Trophoblast cell (in vitro differentiated cells and primary cell): ENCODE data around the gene PCGF6.

Source experiments
- DNase-seq, 2 donors: peaks; one replicate each; pipeline ENCODE4 v3.0.0-alpha.2; 2016
- H2AFZ ChIP-seq: 2 replicates; pipeline ENCODE4 v1.6.1; 2013; ENCODE audit warnings: low read length, moderate library complexity, mild to moderate bottlenecking; ENCODE audit not compliant: insufficient read depth, poor library complexity
- H2AK5ac ChIP-seq: 2 replicates; pipeline ENCODE4 v1.6.1; 2013; ENCODE audit warnings: mild to moderate bottlenecking, low read length
- H2BK120ac ChIP-seq: 2 replicates; pipeline ENCODE4 v1.6.1; 2013; ENCODE audit warnings: low read length, mild to moderate bottlenecking, moderate library complexity; ENCODE audit not compliant: insufficient read depth, poor library complexity
- H2BK12ac ChIP-seq: 2 replicates; pipeline ENCODE4 v1.6.1; 2013; ENCODE audit warnings: mild to moderate bottlenecking, low read length, moderate library complexity
- H2BK5ac ChIP-seq: 2 replicates; pipeline ENCODE4 v1.6.1; 2013; ENCODE audit warnings: low read length, low read depth, moderate library complexity, mild to moderate bottlenecking; ENCODE audit not compliant: poor library complexity
- H3K14ac ChIP-seq: 2 replicates; pipeline ENCODE4 v1.6.1; 2013; ENCODE audit warnings: mild to moderate bottlenecking, low read length
- H3K18ac ChIP-seq: 2 replicates; pipeline ENCODE4 v1.6.1; 2013; ENCODE audit warnings: mild to moderate bottlenecking, low read length
- H3K23ac ChIP-seq: 2 replicates; pipeline ENCODE4 v1.6.1; 2013; ENCODE audit warnings: low read length
- H3K27ac ChIP-seq: 2 replicates; pipeline ENCODE4 v1.5.1; 2013; ENCODE audit warnings: low read depth, mild to moderate bottlenecking, inconsistent platforms, low read length, moderate library complexity
- H3K27me3 ChIP-seq: 2 replicates; pipeline ENCODE4 v1.6.1; 2013; ENCODE audit warnings: inconsistent platforms, mild to moderate bottlenecking, low read length, moderate library complexity; ENCODE audit not compliant: insufficient read depth
- H3K36me3 ChIP-seq, 2 experiments: 1 replicate in 1 of 2; 2 replicates in 1 of 2; pipeline ENCODE4 v1.6.1; 2013; ENCODE audit warnings: low read length in 2 of 2, mild to moderate bottlenecking in 2 of 2, moderate library complexity in 1 of 2; ENCODE audit not compliant: insufficient read depth in 2 of 2, control insufficient read depth in 1 of 2
- H3K4ac ChIP-seq: 2 replicates; pipeline ENCODE4 v1.6.1; 2013; ENCODE audit warnings: low read depth, mild to moderate bottlenecking, low read length, moderate library complexity
- H3K4me1 ChIP-seq, 2 experiments: 1 replicate in 1 of 2; 2 replicates in 1 of 2; pipeline ENCODE4 v1.6.1; 2013; ENCODE audit warnings: low read length in 2 of 2, mild to moderate bottlenecking in 2 of 2, moderate library complexity in 1 of 2; ENCODE audit not compliant: insufficient read depth in 2 of 2, control insufficient read depth in 1 of 2
- H3K4me2 ChIP-seq: 2 replicates; pipeline ENCODE4 v1.6.1; 2013; ENCODE audit warnings: inconsistent platforms, mild to moderate bottlenecking, low read length, moderate library complexity
- H3K4me3 ChIP-seq: 2 replicates; pipeline ENCODE4 v1.5.1; 2013; ENCODE audit warnings: mild to moderate bottlenecking, low read depth, low read length, inconsistent platforms
- H3K79me1 ChIP-seq: one replicate; pipeline ENCODE4 v1.6.1; 2013; ENCODE audit warnings: low read length
- H3K79me2 ChIP-seq: 2 replicates; pipeline ENCODE4 v1.6.1; 2013; ENCODE audit warnings: low read length, mild to moderate bottlenecking; ENCODE audit not compliant: control insufficient read depth, insufficient read depth, poor library complexity
- H3K9ac ChIP-seq: 2 replicates; pipeline ENCODE4 v1.6.1; 2013; ENCODE audit warnings: mild to moderate bottlenecking, low read length
- H3K9me3 ChIP-seq: 2 replicates; pipeline ENCODE4 v1.6.1; 2013; ENCODE audit warnings: low read depth, mild to moderate bottlenecking, control low read depth, inconsistent platforms, low read length; ENCODE audit not compliant: insufficient read depth
- H4K12ac ChIP-seq: 2 replicates; pipeline ENCODE4 v1.6.1; 2013; ENCODE audit warnings: low read depth, mild to moderate bottlenecking, low read length, moderate library complexity
- H4K8ac ChIP-seq: 2 replicates; pipeline ENCODE4 v1.6.1; 2013; ENCODE audit warnings: low read depth, mild to moderate bottlenecking, low read length, moderate library complexity
- H4K91ac ChIP-seq: one replicate; pipeline ENCODE4 v1.6.1; 2013; ENCODE audit warnings: low read depth, mild to moderate bottlenecking, low read length, moderate library complexity
- WGBS: extraction: QIAGEN DNeasy Blood & Tissue Kit; methylation state at CpG from one replicate; pipeline ENCODE4 v1.1.7; 2013; ENCODE audit warnings: missing lambda C conversion rate; ENCODE audit not compliant: insufficient read length, insufficient coverage; ENCODE audit errors: extremely low coverage; 5-methylcytosine and 5-hydroxymethylcytosine counted together

The PCGF6 gene

GRCh38 chr10:103276251-103276895, 74.6 kb downstream of the PCGF6 start:
- no peaks in the 10 kb centered on the region for H3K79me2 ChIP-seq

GRCh38 chr10:103273041-103273441, 77.9 kb downstream of the PCGF6 start:
- peak; percentile 83 to 87 for DNase-seq
- H2BK12ac ChIP-seq = no peak overlapping the region
- H4K91ac ChIP-seq = no peak overlapping the region
- H3K79me1 ChIP-seq = no peaks in the 10 kb centered on the region
- peaks cover 22% of the 10 kb centered on the region for H3K27me3 ChIP-seq
- H3K27ac ChIP-seq = no peak overlapping the region
- H3K4me3 ChIP-seq = no peak overlapping the region
- H3K36me3 ChIP-seq = no peaks in the 10 kb centered on the region
- H4K8ac ChIP-seq = no peak overlapping the region
- no peak overlapping the region for H3K18ac ChIP-seq
- no peak overlapping the region for H2AFZ ChIP-seq
- H3K4me2 ChIP-seq = no peak overlapping the region
- no peak overlapping the region for H3K14ac ChIP-seq
- peaks cover 5% of the 10 kb centered on the region for H3K9me3 ChIP-seq
- H4K12ac ChIP-seq = no peak overlapping the region
- H3K23ac ChIP-seq = no peak overlapping the region
- peaks cover 9 to 20% of the 10 kb centered on the region in 2 experiments for H3K4me1 ChIP-seq
- H3K4ac ChIP-seq = no peak overlapping the region
- H3K79me2 ChIP-seq = no peaks in the 10 kb centered on the region
- H2BK120ac ChIP-seq = no peak overlapping the region
- no CpG with 5 or more reads among the region's 4 CpGs for WGBS
- H2BK5ac ChIP-seq = no peak overlapping the region
- no peak overlapping the region for H2AK5ac ChIP-seq
- H3K9ac ChIP-seq = no peak overlapping the region

More at GRCh38 chr10:103276251-103276895, 74.6 kb downstream of the PCGF6 start:
- Histone ChIP-seq H2AFZ (no peak overlapping the region), H4K12ac (no peak overlapping the region), H3K79me1 (no peaks in the 10 kb centered on the region), H3K9ac (no peak overlapping the region), H3K36me3 (no peaks in the 10 kb centered on the region), H4K91ac (no peak overlapping the region), H2BK120ac (no peak overlapping the region), H3K18ac (no peak overlapping the region), H3K4me3 (peak overlapping the region; percentile 33), H4K8ac (no peak overlapping the region), H3K9me3 (peaks cover 9% of the 10 kb centered on the region), H3K27me3 (peaks cover 30% of the 10 kb centered on the region), H2BK12ac (no peak overlapping the region), H3K14ac (no peak overlapping the region), H3K23ac (no peak overlapping the region), H3K4ac (no peak overlapping the region), H3K27ac (no peak overlapping the region), H3K4me1 (peaks cover 9 to 21% of the 10 kb centered on the region in 2 experiments), H2AK5ac (no peak overlapping the region), H3K4me2 (peak overlapping the region; percentile 74), H2BK5ac (no peak overlapping the region)
- no CpG with 5 or more reads among the region's 21 CpGs for WGBS
- DNase-seq = no peak

- no peak overlapping the region for H3K4me3 ChIP-seq
- no peaks in the 10 kb centered on the region for H3K79me1 ChIP-seq
- no peak overlapping the region for H2AK5ac ChIP-seq
- no peak overlapping the region for H4K91ac ChIP-seq
- no peak overlapping the region for H3K4ac ChIP-seq
- no peak overlapping the region for H3K18ac ChIP-seq
- H2BK120ac ChIP-seq = no peak overlapping the region
- no peaks in the 10 kb centered on the region for H3K4me1 ChIP-seq
- H3K27ac ChIP-seq = no peak overlapping the region
- H2BK12ac ChIP-seq = no peak overlapping the region
- H3K79me2 ChIP-seq = no peaks in the 10 kb centered on the region
- H3K9me3 ChIP-seq = peaks cover 1% of the 10 kb centered on the region
- H3K4me2 ChIP-seq = no peak overlapping the region
- no peak overlapping the region for H2BK5ac ChIP-seq
- no peak overlapping the region for H2AFZ ChIP-seq
- no peaks in the 10 kb centered on the region for H3K36me3 ChIP-seq
- H3K14ac ChIP-seq = no peak overlapping the region
- DNase-seq = peak; percentile 22 to 75
- H4K12ac ChIP-seq = no peak overlapping the region
- no peak overlapping the region for H3K23ac ChIP-seq
- no peak overlapping the region for H3K9ac ChIP-seq
- no CpG with 5 or more reads among the region's 11 CpGs for WGBS
- H4K8ac ChIP-seq = no peak overlapping the region
- H3K27me3 ChIP-seq = no peaks in the 10 kb centered on the region
Observed at GRCh38 chr10:103265717-103266329, 85.1 kb downstream of the PCGF6 start.

GRCh38 chr10:103262229-103262628, 88.7 kb downstream of the PCGF6 start:
- Histone ChIP-seq H2BK12ac (no peak overlapping the region), H3K36me3 (no peaks in the 10 kb centered on the region), H4K8ac (no peak overlapping the region), H2BK5ac (no peak overlapping the region), H4K12ac (no peak overlapping the region), H3K27me3 (no peaks in the 10 kb centered on the region), H3K27ac (no peak overlapping the region), H3K14ac (no peak overlapping the region), H4K91ac (no peak overlapping the region), H3K9me3 (peaks cover 8% of the 10 kb centered on the region), H3K9ac (no peak overlapping the region), H3K79me2 (no peaks in the 10 kb centered on the region), H3K79me1 (no peaks in the 10 kb centered on the region), H3K18ac (no peak overlapping the region), H3K23ac (no peak overlapping the region), H3K4ac (no peak overlapping the region), H3K4me1 (no peaks in the 10 kb centered on the region), H3K4me2 (no peak overlapping the region), H2AK5ac (no peak overlapping the region), H3K4me3 (no peak overlapping the region), H2BK120ac (no peak overlapping the region), H2AFZ (no peak overlapping the region)
- no CpG with 5 or more reads among the region's 3 CpGs for WGBS
- no peak for DNase-seq
